ENCODE data around the gene PGP.
"Not testable (repeated sequence)": the region's sequence is repeated elsewhere in the genome, so short reads cannot be mapped to it uniquely, and the experiment has no call there.

Gene PGP

GRCh38 chr16:2243031-2243528 is 28.4 kb upstream of the PGP start:
- H3K4me3 ChIP-seq (ENCODE audit: low read depth, low read length), result no peak overlapping the region
- TF ChIP-seq, protein P1, sequence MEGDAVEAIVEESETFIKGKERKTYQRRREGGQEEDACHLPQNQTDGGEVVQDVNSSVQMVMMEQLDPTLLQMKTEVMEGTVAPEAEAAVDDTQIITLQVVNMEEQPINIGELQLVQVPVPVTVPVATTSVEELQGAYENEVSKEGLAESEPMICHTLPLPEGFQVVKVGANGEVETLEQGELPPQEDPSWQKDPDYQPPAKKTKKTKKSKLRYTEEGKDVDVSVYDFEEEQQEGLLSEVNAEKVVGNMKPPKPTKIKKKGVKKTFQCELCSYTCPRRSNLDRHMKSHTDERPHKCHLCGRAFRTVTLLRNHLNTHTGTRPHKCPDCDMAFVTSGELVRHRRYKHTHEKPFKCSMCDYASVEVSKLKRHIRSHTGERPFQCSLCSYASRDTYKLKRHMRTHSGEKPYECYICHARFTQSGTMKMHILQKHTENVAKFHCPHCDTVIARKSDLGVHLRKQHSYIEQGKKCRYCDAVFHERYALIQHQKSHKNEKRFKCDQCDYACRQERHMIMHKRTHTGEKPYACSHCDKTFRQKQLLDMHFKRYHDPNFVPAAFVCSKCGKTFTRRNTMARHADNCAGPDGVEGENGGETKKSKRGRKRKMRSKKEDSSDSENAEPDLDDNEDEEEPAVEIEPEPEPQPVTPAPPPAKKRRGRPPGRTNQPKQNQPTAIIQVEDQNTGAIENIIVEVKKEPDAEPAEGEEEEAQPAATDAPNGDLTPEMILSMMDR (IDR thresholded peaks at IDR 0.05; ENCODE audit: borderline replicate concordance, insufficient read depth, low read depth, low read length), result peak; percentile 41; the same call in 1 of the 2 replicates

GRCh38 chr16:2242598-2242997 is 28.0 kb upstream of the PGP start:
- TF ChIP-seq, protein P1 (IDR thresholded peaks at IDR 0.05; ENCODE audit: borderline replicate concordance, insufficient read depth, low read depth, low read length), result no peak
- no peak overlapping the region for H3K4me3 ChIP-seq (ENCODE audit: low read depth, low read length)

DNA sequence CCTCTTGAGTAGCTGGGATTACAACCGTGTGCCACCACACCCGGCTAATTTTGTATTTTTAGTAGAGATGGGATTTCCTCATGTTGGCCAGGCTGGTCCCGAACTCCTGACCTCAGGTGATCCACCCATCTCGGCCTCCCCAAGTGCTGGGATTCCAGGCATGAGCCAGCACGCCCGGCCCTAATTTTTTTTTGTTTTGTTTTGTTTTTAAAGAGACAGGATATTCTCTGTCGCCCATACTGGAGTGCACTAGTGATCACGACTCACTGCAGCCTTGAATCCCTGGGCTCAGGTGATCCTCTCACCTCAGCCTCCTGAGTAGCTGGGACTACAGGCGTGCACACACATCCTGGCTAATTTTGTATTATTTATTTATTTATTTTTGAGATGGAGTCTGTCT is 25.7 kb upstream of the PGP start:
- not testable (repeated sequence) for H3K4me3 ChIP-seq (ENCODE audit: low read depth, low read length)

DNA sequence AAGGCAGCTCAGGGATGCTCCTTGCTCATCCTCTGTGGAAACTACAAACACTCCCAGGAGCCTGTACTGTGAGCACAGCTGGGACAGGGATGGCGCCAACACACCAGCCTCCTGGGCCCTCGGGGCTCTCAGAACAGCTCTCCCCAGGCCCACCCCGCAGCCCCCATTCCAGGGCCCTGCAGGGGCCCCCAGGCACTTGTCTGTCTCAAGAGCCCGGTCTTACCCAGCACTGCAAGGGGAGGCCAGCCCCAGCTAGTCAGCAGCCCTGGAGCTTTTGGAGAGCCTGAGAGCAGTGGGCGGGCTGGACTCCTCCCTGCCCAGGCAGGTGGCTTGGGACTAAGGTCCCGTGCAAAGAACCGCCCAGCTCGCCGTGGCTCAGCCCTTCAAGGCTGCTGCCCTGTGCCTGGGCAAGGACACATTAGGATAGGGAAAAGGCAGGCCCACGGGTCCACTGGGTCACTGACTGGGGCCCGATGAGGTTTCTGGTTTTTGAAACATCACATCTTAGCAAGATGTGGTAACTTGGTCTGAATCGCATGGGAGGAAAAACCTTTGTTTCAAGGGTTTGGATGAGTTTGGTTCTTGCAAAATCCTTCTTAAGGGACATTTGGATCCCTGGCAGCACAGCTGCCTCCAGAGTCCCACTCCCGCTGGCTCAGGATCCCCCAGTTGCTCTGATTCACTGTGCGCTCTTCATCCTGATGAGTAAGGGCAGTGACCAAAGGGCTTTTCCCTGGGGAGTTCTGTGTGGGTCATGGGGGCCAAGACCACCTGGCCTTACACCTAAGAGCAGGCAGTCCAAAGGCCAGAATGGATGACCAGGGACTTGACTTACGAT is 24.4 kb upstream of the PGP start:
- no peak overlapping the region for H3K4me3 ChIP-seq (ENCODE audit: low read depth, low read length)
- TF ChIP-seq, protein P1 (IDR thresholded peaks at IDR 0.05; ENCODE audit: borderline replicate concordance, insufficient read depth, low read depth, low read length), result no peak

DNA sequence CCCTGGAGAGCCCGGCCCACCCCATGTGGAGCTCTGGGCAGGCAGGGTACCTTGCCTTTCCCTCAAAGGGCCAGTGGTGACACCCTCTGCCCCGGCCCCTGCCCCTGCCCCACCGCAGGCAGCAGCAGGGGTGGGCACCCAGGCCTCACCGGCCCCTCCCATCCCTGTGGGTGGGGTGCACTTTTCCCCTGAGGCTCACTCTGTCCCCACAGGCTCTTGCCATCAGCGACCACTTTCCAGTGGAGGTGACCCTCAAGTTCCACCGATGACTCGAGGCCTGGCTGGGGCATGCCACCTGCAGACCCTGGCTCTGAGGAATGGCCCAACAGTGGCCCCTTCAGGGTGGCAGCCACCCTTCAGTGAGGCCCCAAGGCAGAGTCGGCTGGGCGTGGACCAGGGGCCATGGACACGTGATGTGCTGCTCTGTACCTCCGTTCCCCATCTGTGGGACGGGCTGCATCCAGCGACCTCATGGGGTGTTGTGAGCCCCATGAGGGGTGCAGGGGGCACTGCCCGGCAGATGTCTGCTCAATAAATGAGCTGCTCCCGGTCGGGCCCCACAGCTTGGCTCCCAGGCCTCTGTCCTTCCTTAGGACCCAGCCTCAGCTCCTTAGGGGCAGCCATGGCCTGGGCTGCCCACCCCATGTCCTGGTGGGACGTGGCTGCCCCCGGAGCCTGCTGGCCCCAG is 23.7 kb upstream of the PGP start:
- TF ChIP-seq, protein P1 (IDR thresholded peaks at IDR 0.05; ENCODE audit: borderline replicate concordance, insufficient read depth, low read depth, low read length), result no peak
- H3K4me3 ChIP-seq (ENCODE audit: low read depth, low read length), result no peak overlapping the region

GRCh38 chr16:2237493-2238149 is 23.0 kb upstream of the PGP start:
- no peak overlapping the region for H3K4me3 ChIP-seq (ENCODE audit: low read depth, low read length)
- TF ChIP-seq, protein P1 (IDR thresholded peaks at IDR 0.05; ENCODE audit: borderline replicate concordance, insufficient read depth, low read depth, low read length), result no peak

- TF ChIP-seq, protein P1 (IDR thresholded peaks at IDR 0.05; ENCODE audit: borderline replicate concordance, insufficient read depth, low read depth, low read length), result no peak
- no peak overlapping the region for H3K4me3 ChIP-seq (ENCODE audit: low read depth, low read length)
These were observed 22.5 kb upstream of the PGP start for GRCh38 chr16:2237102-2237482.

All from GM12875 (cell line).